ENCODE data around the gene QPCT. TPM values are rescaled to one million over a fixed set of nuclear protein-coding genes. Genes with fewer than 3 reads are reported as not detected.
A peak's percentile ranks its signal among the peaks of the same experiment; 100 is the strongest.

Gene QPCT
- total and polyA plus RNA-seq, 7 donors: 0.36 to 10.6 (median 2.5) TPM

DNA sequence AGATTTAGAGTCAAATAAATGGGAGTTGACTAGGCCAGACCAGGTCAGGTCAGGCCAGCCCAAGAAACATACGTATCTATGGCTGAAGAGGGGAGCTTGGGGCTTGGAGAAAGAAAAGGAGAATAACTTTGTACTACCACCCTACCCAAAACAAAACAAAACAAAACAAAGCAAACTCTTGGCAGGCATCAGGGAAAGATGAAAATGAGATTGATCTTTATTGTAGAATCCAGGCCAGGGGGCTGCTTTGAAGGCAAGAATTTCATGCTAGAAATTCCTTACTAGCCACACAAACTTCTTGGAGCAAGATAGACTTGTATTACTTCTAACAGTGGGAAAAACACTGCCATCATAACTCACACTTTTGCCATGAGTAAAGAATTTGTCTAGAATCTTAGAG is 26.2 kb downstream of the QPCT start:
- 74 to 86% (median 82%) methylated on average over 1 of the region's 1 CpG for whole genome bisulfite sequencing, 3 donors
- intact Hi-C loops (cut with DNase I): no loop called here
- no peak overlapping the region for H3K27ac ChIP-seq

GRCh38 chr2:37372000-37372399 is 27.6 kb downstream of the QPCT start:
- ATAC-seq: no peak
- intact Hi-C loops (cut with DNase I): no loop called here
- H3K9me3 ChIP-seq: no peaks in the 10 kb centered on the region

More for the DNA sequence above, 26.2 kb downstream of the QPCT start:
- DNase-seq (no peak), ATAC-seq (no peak)
- Histone ChIP-seq H3K36me3 (ENCODE audit: insufficient read depth in 1 of 2, low read depth in 1 of 2) (no peaks in the 10 kb centered on the region), H3K27me3 (ENCODE audit: insufficient read depth in 3 of 3, low read length in 2 of 3) (no peaks in the 10 kb centered on the region), H3K4me3 (no peak overlapping the region), H3K9me3 (no peaks in the 10 kb centered on the region), H3K4me1 (peaks cover 12% of the 10 kb centered on the region)
- no peak for TF ChIP-seq CTCF (IDR thresholded peaks at IDR 0.05)

DNA sequence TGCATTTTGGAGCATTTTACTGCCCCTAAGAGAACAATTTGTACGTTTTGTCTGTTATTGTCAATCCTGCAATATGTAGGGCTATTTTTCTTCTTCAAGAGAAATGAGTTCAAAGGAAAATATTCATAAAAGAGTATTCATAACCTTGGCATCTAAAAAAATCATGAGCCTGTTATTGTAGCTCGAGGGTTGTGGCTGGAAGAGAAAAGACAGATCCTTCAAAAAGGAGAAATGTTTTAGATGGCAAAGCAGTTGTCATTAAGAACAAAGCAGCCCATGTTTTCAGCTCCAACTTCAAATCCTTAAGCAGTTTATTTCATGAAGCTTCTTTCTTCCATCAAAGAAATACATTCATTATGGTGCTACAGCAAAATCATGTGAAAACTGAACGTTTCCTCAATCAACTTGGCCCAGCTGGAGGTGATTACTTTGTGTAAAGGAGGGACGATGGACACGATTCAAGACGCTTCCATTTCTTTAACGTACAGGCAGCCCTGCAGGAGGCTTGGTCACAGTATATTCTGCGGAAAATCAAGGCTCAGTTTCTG is 31.4 kb downstream of the QPCT start:
- no peaks in the 10 kb centered on the region for H3K27me3 ChIP-seq (ENCODE audit: insufficient read depth in 3 of 3, low read length in 2 of 3)
- ATAC-seq (no peak), DNase-seq (no peak)
- H3K4me1 ChIP-seq: peaks cover 7% of the 10 kb centered on the region
- no peak overlapping the region for H3K4me3 ChIP-seq
- H3K36me3 ChIP-seq (ENCODE audit: insufficient read depth in 1 of 2, low read depth in 1 of 2): no peaks in the 10 kb centered on the region
- intact Hi-C loops (cut with DNase I): no loop called here
- 58 to 69% (median 58%) methylated on average over 8 of the region's 8 CpGs for WGBS, 3 donors
- H3K27ac ChIP-seq: peak overlapping the region; percentile 84
- no peaks in the 10 kb centered on the region for H3K9me3 ChIP-seq
- no peak for TF ChIP-seq CTCF (IDR thresholded peaks at IDR 0.05)

More at GRCh38 chr2:37372000-37372399, 27.6 kb downstream of the QPCT start:
- Histone ChIP-seq H3K36me3 (ENCODE audit: insufficient read depth in 1 of 2, low read depth in 1 of 2) (no peaks in the 10 kb centered on the region), H3K27ac (no peak overlapping the region), H3K27me3 (ENCODE audit: insufficient read depth in 3 of 3, low read length in 2 of 3) (no peaks in the 10 kb centered on the region), H3K4me3 (no peak overlapping the region), H3K4me1 (no peaks in the 10 kb centered on the region)
- DNase-seq: no peak
- TF ChIP-seq CTCF (IDR thresholded peaks at IDR 0.05): no peak

- no peaks in the 10 kb centered on the region for H3K9me3 ChIP-seq
- intact Hi-C loops (cut with DNase I): no loop called here
- peak overlapping the region; percentile 84 for H3K27ac ChIP-seq
- H3K36me3 ChIP-seq (ENCODE audit: insufficient read depth in 1 of 2, low read depth in 1 of 2): no peaks in the 10 kb centered on the region
- no peak for TF ChIP-seq CTCF (IDR thresholded peaks at IDR 0.05)
- 33 to 43% (median 38%) methylated on average over 9 of the region's 9 CpGs for WGBS, 3 donors
- H3K27me3 ChIP-seq (ENCODE audit: insufficient read depth in 3 of 3, low read length in 2 of 3): no peaks in the 10 kb centered on the region
- ATAC-seq: peak; percentile 88 to 94 (median 90)
- peaks cover 7% of the 10 kb centered on the region for H3K4me1 ChIP-seq
- DNase-seq: peak; percentile 63 to 85
- H3K4me3 ChIP-seq: peak overlapping the region; percentile 47
Observed at GRCh38 chr2:37376421-37377186, 32.2 kb downstream of the QPCT start.

Measured in psoas muscle (tissue), 8 donors.